HepG2 (cell line): ENCODE measurements around the gene SPNS2. TPM values are rescaled to one million over a fixed set of nuclear protein-coding genes. Genes with fewer than 3 reads are reported as not detected.

Experiments
- ATAC-seq: fragments of 200-7000 bp; cut with Tn5 transposase; 3 replicates; pipeline ENCODE4 v1.9.1; 2020; ENCODE audit warnings: mild to moderate bottlenecking, moderate library complexity
- BruUV-seq: library from RNA; stranded (reverse); fragments of 400-500 nt; replicated peaks from 2 replicates; lab custom pipeline; 2021; lab: Mats Ljungman, UMichigan
- CTCF ChIA-PET: fragments of 300-600 bp; formaldehyde crosslinking; extraction: SDS; loops from one replicate; lab custom pipeline; 2021; ENCODE audit warnings: low total read pairs, inconsistent platforms, low intra/inter-chr PET ratio; lab: Yijun Ruan, JAX
- POLR2A ChIA-PET: fragments of 350-600 bp; sonication (Branson Sonifier 250); formaldehyde crosslinking; loops from one replicate; lab custom pipeline; 2020; ENCODE audit warnings: antibody characterized with exemption, inconsistent platforms; lab: Yijun Ruan, JAX
- DNase-seq: peaks from one replicate; pipeline ENCODE4 v3.0.0-alpha.2; 2015; ENCODE audit warnings: low spot score
- FAIRE-seq: peaks from 3 replicates; lab custom pipeline; 2011; peaks lifted over from hg19 to GRCh38; lab: Jason Lieb, UNC
- H2AFZ ChIP-seq: one replicate; pipeline ENCODE4 v1.6.1; 2011; ENCODE audit warnings: low read length, inconsistent platforms
- H3K27ac ChIP-seq: fragments of 300-600 bp; 3 replicates; pipeline ENCODE4 v1.8.0; 2011; ENCODE audit warnings: mixed run types, mild to moderate bottlenecking, mixed read lengths, low read length, inconsistent platforms; ENCODE audit not compliant: insufficient read depth; ENCODE audit errors: extremely low read length
- H3K27me3 ChIP-seq, 2 experiments: fragments of 200-600 bp in 1 of 2; 2 replicates in 1 of 2; 3 replicates in 1 of 2; pipeline versions ENCODE4 v1.6.0 to v1.8.0; 2011; ENCODE audit warnings: low read length in 2 of 2, mild to moderate bottlenecking in 2 of 2, moderate library complexity in 2 of 2, inconsistent platforms in 1 of 2; ENCODE audit not compliant: insufficient read depth in 2 of 2, control insufficient read depth in 1 of 2
- H3K36me3 ChIP-seq, 2 experiments: fragments of 200-600 bp in 1 of 2; replicated peaks in 1 of 2; 2 replicates in 1 of 2; 3 replicates in 1 of 2; pipeline versions ENCODE4 v1.5.1 to v1.8.0; 2011; ENCODE audit warnings: low read length in 2 of 2, inconsistent platforms in 1 of 2; ENCODE audit not compliant: insufficient read depth in 2 of 2, control insufficient read depth in 1 of 2
- H3K4me1 ChIP-seq: 2 replicates; pipeline ENCODE4 v1.5.1; 2012; ENCODE audit warnings: low read length, inconsistent platforms; ENCODE audit not compliant: insufficient read depth
- H3K4me2 ChIP-seq: 2 replicates; pipeline ENCODE4 v1.6.0; 2011; ENCODE audit warnings: low read depth, low read length, inconsistent platforms
- H3K4me3 ChIP-seq, 3 experiments: fragments of 200-600 bp in 1 of 3; sonication (generic), shearing (Covaris generic) in 1 of 3; replicated peaks in 1 of 3; 2 replicates each; pipeline ENCODE4 v1.5.1; 2011 to 2016; ENCODE audit warnings: low read length in 3 of 3, inconsistent platforms in 2 of 3, low read depth in 2 of 3, mild to moderate bottlenecking in 2 of 3, control low read depth in 1 of 3, mixed read lengths in 1 of 3; ENCODE audit not compliant: insufficient read depth in 1 of 3
- H3K79me2 ChIP-seq: one replicate; pipeline ENCODE4 v1.6.1; 2011; ENCODE audit warnings: low read length, inconsistent platforms; ENCODE audit not compliant: insufficient read depth
- H3K9ac ChIP-seq: 2 replicates; pipeline ENCODE4 v1.6.0; 2011; ENCODE audit warnings: mild to moderate bottlenecking, low read depth, low read length, inconsistent platforms; ENCODE audit not compliant: insufficient read depth
- H3K9me3 ChIP-seq: 2 replicates; pipeline ENCODE4 v1.5.1; 2012; ENCODE audit warnings: mild to moderate bottlenecking, low read length
- H4K20me1 ChIP-seq: 2 replicates; pipeline ENCODE4 v1.6.0; 2011; ENCODE audit warnings: inconsistent platforms, mild to moderate bottlenecking, low read length, moderate library complexity; ENCODE audit not compliant: insufficient read depth
- GPN1 ChIP-seq: sonication (generic); formaldehyde crosslinking; IDR thresholded peaks from 2 replicates; pipeline ENCODE4 v1.5.1; 2020; ENCODE audit warnings: missing genetic modification reagents, borderline replicate concordance
- KDM2A ChIP-seq: sonication (generic); formaldehyde crosslinking; IDR thresholded peaks from 2 replicates; pipeline ENCODE4 v1.4.0; 2020; ENCODE audit warnings: low read depth, missing genetic modification reagents, borderline replicate concordance
- MIER3 ChIP-seq: IDR thresholded peaks from 2 replicates; pipeline ENCODE4 v1.6.1; 2016; ENCODE audit warnings: missing compliant biosample characterization, borderline replicate concordance
- POLR2A ChIP-seq, 2 experiments: IDR thresholded peaks; 2 replicates each; pipeline ENCODE4 v1.6.1; 2011; ENCODE audit warnings: low read depth in 2 of 2, low read length in 2 of 2, mild to moderate bottlenecking in 1 of 2, moderate library complexity in 1 of 2; ENCODE audit not compliant: insufficient read depth in 1 of 2
- POLR2G ChIP-seq: fragments of 200-400 bp; formaldehyde crosslinking; IDR thresholded peaks from 2 replicates; pipeline ENCODE4 v1.6.1; 2018; ENCODE audit warnings: mild to moderate bottlenecking, low read depth, low read length, moderate library complexity
- RBM22 ChIP-seq: fragments of 200-400 bp; formaldehyde crosslinking; optimal IDR thresholded peaks from 2 replicates; pipeline ENCODE3; 2017; ENCODE audit warnings: mild to moderate bottlenecking, low read length, moderate library complexity
- SSRP1 ChIP-seq: IDR thresholded peaks from 2 replicates; pipeline ENCODE4 v1.6.1; 2016; ENCODE audit warnings: control low read depth
- WGBS: methylation state at CpG from one replicate; pipeline ENCODE4 v1.1.6; 2017; ENCODE audit warnings: low lambda C conversion rate; 5-methylcytosine and 5-hydroxymethylcytosine counted together
- in situ Hi-C: cut with HindIII; loops from 2 replicates; pipeline ENCODE4 v1.10.0; 2017; ENCODE audit warnings: low pct_unique_long_range_greater_than_20kb; ENCODE audit not compliant: extremely low pct_ligation_motif_present
- intact Hi-C: fragments of 100-400 bp; cut with micrococcal nuclease; formaldehyde crosslinking; loops from one replicate; pipeline ENCODE4 v1.10.0; 2022; ENCODE audit not compliant: unreplicated experiment
- polyA plus RNA-seq, 8 experiments: library from polyadenylated mRNA; depleted of rRNA in 3 of 8; stranded (reverse) in 7 of 8; unstranded in 1 of 8; fragments of >200 nt; fragmentation: Illumina TruSeq in 4 of 8; extraction: Trizol in 4 of 8; gene quantifications; 2 replicates each; pipeline versions ENCODE4 v1.2.1 to v1.2.3, GENCODE V29; 2011 to 2016; ENCODE audit warnings: low read depth in 4 of 8, missing spikeins in 1 of 8, mixed read lengths in 1 of 8; ENCODE audit not compliant: insufficient read depth in 1 of 8
- total RNA-seq, 5 experiments: library from RNA; depleted of rRNA; stranded (reverse); fragments of >200 nt; fragmentation: Illumina TruSeq; extraction: Trizol; gene quantifications; 2 replicates each; pipeline ENCODE4 v1.2.3, GENCODE V29; 2016; ENCODE audit warnings: low read depth in 1 of 5
- TF ChIP-seq, protein P1 (sequence below), 2 experiments: IDR thresholded peaks; 2 replicates each; pipeline ENCODE4 v1.6.1; 2011 to 2012; ENCODE audit warnings: low read length in 2 of 2, borderline replicate concordance in 1 of 2, low read depth in 1 of 2, mild to moderate bottlenecking in 1 of 2, moderate library complexity in 1 of 2

Gene SPNS2
- total and polyA plus RNA-seq, 2 of the 13 experiments (the other 11 are each of a cell fraction or from before 2014, with no cell fraction given) = 0.01 TPM; not detected in 1

- Histone ChIP-seq H3K79me2 (no peaks in the 10 kb centered on the region), H3K9ac (no peak overlapping the region), H3K4me3 (no peak overlapping the region), H3K27me3 (peaks cover 0 to 20% of the 10 kb centered on the region in 2 experiments; a peak in 4 of 5 replicates), H4K20me1 (0 out of 2 replicates have a peak, but pooled peaks cover 2% of the 10 kb centered on the region), H3K9me3 (no peaks in the 10 kb centered on the region), H3K27ac (no peak overlapping the region), H2AFZ (no peak overlapping the region), H3K4me1 (peaks cover 25% of the 10 kb centered on the region), H3K36me3 (peaks cover 13 to 32% of the 10 kb centered on the region in 2 experiments), H3K4me2 (no peak overlapping the region)
- DNase-seq = no peak
- intact Hi-C loops (no loop called here), in situ Hi-C loops (no loop called here)
- BruUV-seq = TSS peak; percentile 31
- ChIA-PET POLR2A (interaction anchor here (0.8 to 3.0 kb wide), 4 partner anchors 10 to 403 kb away, joined by 3 to 9 read pairs (median 3); partner anchors contain the start of genes MYBBP1A, RNF167 and SLC25A11), CTCF (no interaction called here)
- TF ChIP-seq MIER3 (CRISPR knock-in tag) = no peak
- TF ChIP-seq, protein P1, sequence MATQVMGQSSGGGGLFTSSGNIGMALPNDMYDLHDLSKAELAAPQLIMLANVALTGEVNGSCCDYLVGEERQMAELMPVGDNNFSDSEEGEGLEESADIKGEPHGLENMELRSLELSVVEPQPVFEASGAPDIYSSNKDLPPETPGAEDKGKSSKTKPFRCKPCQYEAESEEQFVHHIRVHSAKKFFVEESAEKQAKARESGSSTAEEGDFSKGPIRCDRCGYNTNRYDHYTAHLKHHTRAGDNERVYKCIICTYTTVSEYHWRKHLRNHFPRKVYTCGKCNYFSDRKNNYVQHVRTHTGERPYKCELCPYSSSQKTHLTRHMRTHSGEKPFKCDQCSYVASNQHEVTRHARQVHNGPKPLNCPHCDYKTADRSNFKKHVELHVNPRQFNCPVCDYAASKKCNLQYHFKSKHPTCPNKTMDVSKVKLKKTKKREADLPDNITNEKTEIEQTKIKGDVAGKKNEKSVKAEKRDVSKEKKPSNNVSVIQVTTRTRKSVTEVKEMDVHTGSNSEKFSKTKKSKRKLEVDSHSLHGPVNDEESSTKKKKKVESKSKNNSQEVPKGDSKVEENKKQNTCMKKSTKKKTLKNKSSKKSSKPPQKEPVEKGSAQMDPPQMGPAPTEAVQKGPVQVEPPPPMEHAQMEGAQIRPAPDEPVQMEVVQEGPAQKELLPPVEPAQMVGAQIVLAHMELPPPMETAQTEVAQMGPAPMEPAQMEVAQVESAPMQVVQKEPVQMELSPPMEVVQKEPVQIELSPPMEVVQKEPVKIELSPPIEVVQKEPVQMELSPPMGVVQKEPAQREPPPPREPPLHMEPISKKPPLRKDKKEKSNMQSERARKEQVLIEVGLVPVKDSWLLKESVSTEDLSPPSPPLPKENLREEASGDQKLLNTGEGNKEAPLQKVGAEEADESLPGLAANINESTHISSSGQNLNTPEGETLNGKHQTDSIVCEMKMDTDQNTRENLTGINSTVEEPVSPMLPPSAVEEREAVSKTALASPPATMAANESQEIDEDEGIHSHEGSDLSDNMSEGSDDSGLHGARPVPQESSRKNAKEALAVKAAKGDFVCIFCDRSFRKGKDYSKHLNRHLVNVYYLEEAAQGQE (IDR thresholded peaks at IDR 0.05; ENCODE audit: borderline replicate concordance in 1 of 2, low read depth in 1 of 2, low read length in 2 of 2) = no peak
- peak; percentile 62 for TF ChIP-seq RBM22
- 0 out of 2 replicates have a peak, but pooled peaks have one; percentile 8 for TF ChIP-seq SSRP1 (CRISPR knock-in tag)
- TF ChIP-seq POLR2G = peak; percentile 36; the same call in 1 of the 2 replicates
- TF ChIP-seq GPN1 (CRISPR knock-in tag) = no peak
- peak; percentile 25; the same call in 1 of the 2 replicates for TF ChIP-seq KDM2A (CRISPR knock-in tag)
- TF ChIP-seq POLR2A (IDR thresholded peaks at IDR 0.05; ENCODE audit: insufficient read depth in 1 of 2, low read depth in 2 of 2, low read length in 2 of 2) = 0 out of 4 replicates have a peak, but pooled peaks of 1 of the 2 experiments have one; percentile 12
- 87% methylated on average over 16 of the region's 18 CpGs for WGBS
- no peak for ATAC-seq
- no peak for FAIRE-seq
These were observed 38.2 kb downstream of the SPNS2 start for GRCh38 chr17:4536742-4537411.
